Mesenchymal stem cell (in vitro differentiated cells and primary cell): ENCODE measurements around the gene PIAS3.
"Not testable (repeated sequence)": the region's sequence is repeated elsewhere in the genome, so short reads cannot be mapped to it uniquely, and the experiment has no call there.

ENCODE experiments used
- DNase-seq: peaks from one replicate; pipeline ENCODE4 v3.0.0-alpha.2; 2013
- H2AFZ ChIP-seq: one replicate; pipeline ENCODE4 v1.6.1; 2013; ENCODE audit warnings: low read depth, mild to moderate bottlenecking, control low read depth, inconsistent platforms, low read length, moderate library complexity
- H2AK5ac ChIP-seq: 2 replicates; pipeline ENCODE4 v1.6.1; 2013; ENCODE audit warnings: low read length, moderate library complexity, mild to moderate bottlenecking, inconsistent platforms; ENCODE audit not compliant: severe bottlenecking
- H2BK120ac ChIP-seq: one replicate; pipeline ENCODE4 v1.6.1; 2013; ENCODE audit warnings: low read depth, mild to moderate bottlenecking, inconsistent platforms, low read length, moderate library complexity
- H2BK12ac ChIP-seq, 2 experiments: one replicate each; pipeline ENCODE4 v1.6.1; 2013; ENCODE audit warnings: inconsistent platforms in 2 of 2, low read length in 2 of 2, mild to moderate bottlenecking in 2 of 2, moderate library complexity in 2 of 2, control low read depth in 1 of 2
- H2BK15ac ChIP-seq: one replicate; pipeline ENCODE4 v1.6.1; 2013; ENCODE audit warnings: mild to moderate bottlenecking, low read depth, inconsistent platforms; ENCODE audit not compliant: poor library complexity, severe bottlenecking
- H2BK5ac ChIP-seq: 2 replicates; pipeline ENCODE4 v1.6.1; 2013; ENCODE audit warnings: low read depth, mild to moderate bottlenecking, low read length, control low read depth, inconsistent platforms; ENCODE audit not compliant: poor library complexity, severe bottlenecking
- H3K14ac ChIP-seq, 2 experiments: one replicate each; pipeline ENCODE4 v1.6.1; 2013; ENCODE audit warnings: inconsistent platforms in 2 of 2, low read length in 2 of 2, control low read depth in 1 of 2, mild to moderate bottlenecking in 1 of 2, moderate library complexity in 1 of 2
- H3K18ac ChIP-seq, 2 experiments: one replicate each; pipeline ENCODE4 v1.6.1; 2013; ENCODE audit warnings: inconsistent platforms in 2 of 2, low read length in 2 of 2, control low read depth in 1 of 2, low read depth in 1 of 2, mild to moderate bottlenecking in 1 of 2
- H3K23ac ChIP-seq, 2 experiments: one replicate each; pipeline ENCODE4 v1.6.1; 2013; ENCODE audit warnings: inconsistent platforms in 2 of 2, low read length in 2 of 2, mild to moderate bottlenecking in 2 of 2, moderate library complexity in 2 of 2, control low read depth in 1 of 2
- H3K27ac ChIP-seq: 2 replicates; pipeline ENCODE4 v1.5.1; 2013; ENCODE audit warnings: mild to moderate bottlenecking, moderate library complexity, low read length, control low read depth, inconsistent platforms; ENCODE audit not compliant: poor library complexity, severe bottlenecking
- H3K27me3 ChIP-seq, 2 experiments: 2 replicates each; pipeline versions ENCODE4 v1.6.1 to v1.7.0; 2013; ENCODE audit warnings: low read length in 2 of 2, mild to moderate bottlenecking in 2 of 2, moderate library complexity in 2 of 2, control low read depth in 1 of 2, inconsistent platforms in 1 of 2; ENCODE audit not compliant: control insufficient read depth in 1 of 2, insufficient read depth in 1 of 2
- H3K36me3 ChIP-seq, 2 experiments: 2 replicates each; pipeline versions ENCODE4 v1.6.1 to v1.7.0; 2013; ENCODE audit warnings: low read length in 2 of 2, control low read depth in 1 of 2, inconsistent platforms in 1 of 2, low read depth in 1 of 2, mild to moderate bottlenecking in 1 of 2; ENCODE audit not compliant: insufficient read depth in 2 of 2, control insufficient read depth in 1 of 2
- H3K4ac ChIP-seq, 2 experiments: one replicate each; pipeline ENCODE4 v1.6.1; 2013; ENCODE audit warnings: inconsistent platforms in 2 of 2, low read length in 2 of 2, mild to moderate bottlenecking in 2 of 2, moderate library complexity in 2 of 2, control low read depth in 1 of 2, low read depth in 1 of 2
- H3K4me1 ChIP-seq: 2 replicates; pipeline ENCODE4 v1.6.1; 2013; ENCODE audit warnings: low read depth, low read length, control low read depth; ENCODE audit not compliant: control insufficient read depth, insufficient read depth
- H3K4me2 ChIP-seq: 2 replicates; pipeline ENCODE4 v1.6.1; 2013; ENCODE audit warnings: low read length, mild to moderate bottlenecking, inconsistent platforms; ENCODE audit not compliant: poor library complexity, severe bottlenecking
- H3K4me3 ChIP-seq, 2 experiments: 2 replicates each; pipeline versions ENCODE4 v1.5.1 to v1.7.0; 2013; ENCODE audit warnings: low read length in 2 of 2, mild to moderate bottlenecking in 2 of 2, control low read depth in 1 of 2, low read depth in 1 of 2; ENCODE audit not compliant: insufficient read depth in 1 of 2
- H3K79me1 ChIP-seq: replicated peaks from 2 replicates; pipeline ENCODE4 v1.6.1; 2013; ENCODE audit warnings: mild to moderate bottlenecking, control low read depth, low read length, inconsistent platforms; ENCODE audit not compliant: poor library complexity, severe bottlenecking
- H3K9ac ChIP-seq: 2 replicates; pipeline ENCODE4 v1.7.0; 2013; ENCODE audit warnings: mild to moderate bottlenecking, low read length, moderate library complexity
- H3K9me3 ChIP-seq: 2 replicates; pipeline ENCODE4 v1.7.0; 2013; ENCODE audit warnings: mild to moderate bottlenecking, low read length; ENCODE audit not compliant: control insufficient read depth
- H4K8ac ChIP-seq: one replicate; pipeline ENCODE4 v1.6.1; 2013; ENCODE audit warnings: inconsistent platforms, mild to moderate bottlenecking, low read length, moderate library complexity
- H4K91ac ChIP-seq: one replicate; pipeline ENCODE4 v1.6.1; 2013; ENCODE audit warnings: mild to moderate bottlenecking, low read length, inconsistent platforms
- WGBS: methylation state at CpG from one replicate; pipeline ENCODE4 v1.1.7; 2013; ENCODE audit warnings: mixed read lengths; 5-methylcytosine and 5-hydroxymethylcytosine counted together

The PIAS3 gene

DNA sequence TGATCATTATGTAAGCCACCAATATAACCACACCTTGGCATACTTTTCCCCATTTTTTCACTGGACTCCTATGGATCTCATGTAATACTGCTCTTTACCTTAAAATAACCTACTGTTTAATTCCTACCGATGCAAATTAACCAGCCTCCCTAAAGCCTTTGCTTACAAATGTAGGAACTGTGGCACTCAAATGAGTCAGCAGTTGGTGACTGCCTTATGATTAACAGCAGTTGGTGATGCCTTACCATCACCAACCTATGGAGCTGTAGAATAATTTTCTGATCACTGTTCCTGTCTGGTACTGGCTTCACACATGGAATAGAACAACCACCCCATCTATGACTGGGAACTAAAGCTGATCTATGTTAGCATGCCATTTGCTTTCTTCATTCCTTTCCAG, 21.2 kb downstream of the PIAS3 start:
- H3K4me3 ChIP-seq = no peak overlapping the region
- H4K91ac ChIP-seq = no peak overlapping the region
- H2BK120ac ChIP-seq = no peak overlapping the region
- no peak for DNase-seq
- H4K8ac ChIP-seq = no peak overlapping the region
- no peak overlapping the region for H3K14ac ChIP-seq
- H2BK15ac ChIP-seq = no peak overlapping the region
- WGBS = 100% methylated on average over 1 of the region's 1 CpG
- no peaks in the 10 kb centered on the region for H3K27me3 ChIP-seq
- no peak overlapping the region for H2BK5ac ChIP-seq
- H3K79me1 ChIP-seq = peaks cover 2% of the 10 kb centered on the region
- no peak overlapping the region for H3K18ac ChIP-seq
- H2AK5ac ChIP-seq = no peak overlapping the region
- H2BK12ac ChIP-seq = no peak overlapping the region
- H3K4me1 ChIP-seq = no peaks in the 10 kb centered on the region
- no peak overlapping the region for H3K4ac ChIP-seq
- no peaks in the 10 kb centered on the region for H3K9me3 ChIP-seq
- no peak overlapping the region for H3K9ac ChIP-seq
- H3K23ac ChIP-seq = no peak overlapping the region
- H3K27ac ChIP-seq = no peak overlapping the region
- H3K36me3 ChIP-seq = peaks cover 50 to 99% of the 10 kb centered on the region in 2 experiments
- no peak overlapping the region for H2AFZ ChIP-seq
- H3K4me2 ChIP-seq = no peak overlapping the region

GRCh38 chr1:145830810-145831209, 28.1 kb downstream of the PIAS3 start:
- not testable (repeated sequence) for H4K91ac ChIP-seq, H3K9me3 ChIP-seq, H2AFZ ChIP-seq, H4K8ac ChIP-seq, H3K4me3 ChIP-seq, H2BK15ac ChIP-seq, H3K27me3 ChIP-seq, H3K4ac ChIP-seq, H3K27ac ChIP-seq, H3K14ac ChIP-seq, H3K4me1 ChIP-seq, H2BK12ac ChIP-seq, H3K18ac ChIP-seq, H2BK120ac ChIP-seq, H3K9ac ChIP-seq, H3K23ac ChIP-seq, DNase-seq, H2BK5ac ChIP-seq, H2AK5ac ChIP-seq, H3K4me2 ChIP-seq
- WGBS = 100% methylated on average over 2 of the region's 2 CpGs
- Histone ChIP-seq H3K36me3 (peaks cover 39 to 95% of the 10 kb centered on the region in 2 experiments), H3K79me1 (peaks cover 25% of the 10 kb centered on the region)

DNA sequence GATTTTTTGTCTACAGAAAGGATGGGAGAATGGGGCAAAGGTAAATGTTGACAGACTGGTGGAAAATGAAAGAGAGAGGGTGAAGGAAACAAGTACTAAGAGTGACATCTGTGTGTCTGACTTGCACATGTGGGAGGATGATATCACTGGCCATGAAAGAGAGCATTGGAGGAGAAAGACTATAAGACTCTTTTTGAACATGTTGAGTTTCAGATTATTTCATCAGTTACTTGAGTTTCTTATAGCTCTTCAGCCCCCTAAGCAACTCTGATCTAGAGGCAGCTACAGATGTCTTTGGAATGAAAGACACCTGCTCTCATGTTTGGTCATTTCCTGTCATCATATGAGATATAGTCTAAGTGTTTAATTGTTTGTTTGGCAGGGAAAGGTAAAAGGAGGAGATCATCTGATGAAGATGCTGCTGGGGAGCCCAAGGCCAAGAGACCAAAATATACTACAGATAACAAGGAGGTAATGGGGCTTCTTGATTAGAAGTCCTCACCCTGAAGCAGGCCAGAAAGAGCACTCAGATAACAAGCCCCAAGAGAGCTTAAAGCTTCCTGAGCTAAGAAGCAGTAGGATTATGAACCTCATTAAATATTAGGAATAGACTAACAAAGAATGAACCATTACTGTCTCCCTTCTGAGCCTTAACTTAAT, 30.4 kb downstream of the PIAS3 start:
- Histone ChIP-seq H3K4me1 (no peaks in the 10 kb centered on the region), H3K9ac (no peak overlapping the region), H3K4me3 (no peak overlapping the region), H3K9me3 (no peaks in the 10 kb centered on the region), H3K23ac (no peak overlapping the region), H2AK5ac (no peak overlapping the region), H2BK12ac (no peak overlapping the region), H2BK15ac (no peak overlapping the region), H3K18ac (no peak overlapping the region), H3K4ac (no peak overlapping the region), H4K91ac (no peak overlapping the region), H2BK120ac (no peak overlapping the region), H4K8ac (no peak overlapping the region), H3K27ac (no peak overlapping the region), H2AFZ (no peak overlapping the region), H3K4me2 (no peak overlapping the region), H3K36me3 (peaks cover 27 to 75% of the 10 kb centered on the region in 2 experiments), H3K14ac (no peak overlapping the region), H3K27me3 (no peaks in the 10 kb centered on the region), H3K79me1 (peaks cover 25% of the 10 kb centered on the region), H2BK5ac (no peak overlapping the region)
- no peak for DNase-seq

- no peak overlapping the region for H2BK120ac ChIP-seq
- no peak overlapping the region for H3K4me3 ChIP-seq
- H3K4ac ChIP-seq = no peak overlapping the region
- no peak overlapping the region for H4K91ac ChIP-seq
- H2AK5ac ChIP-seq = no peak overlapping the region
- no peak overlapping the region for H3K23ac ChIP-seq
- H3K9me3 ChIP-seq = no peaks in the 10 kb centered on the region
- H3K27ac ChIP-seq = no peak overlapping the region
- H3K4me2 ChIP-seq = no peak overlapping the region
- H3K4me1 ChIP-seq = no peaks in the 10 kb centered on the region
- peaks cover 23% of the 10 kb centered on the region for H3K79me1 ChIP-seq
- H2AFZ ChIP-seq = no peak overlapping the region
- no peak overlapping the region for H3K14ac ChIP-seq
- H3K18ac ChIP-seq = no peak overlapping the region
- no peak for DNase-seq
- H2BK15ac ChIP-seq = no peak overlapping the region
- peaks cover 23 to 69% of the 10 kb centered on the region in 2 experiments for H3K36me3 ChIP-seq
- H4K8ac ChIP-seq = no peak overlapping the region
- no peaks in the 10 kb centered on the region for H3K27me3 ChIP-seq
- no peak overlapping the region for H2BK12ac ChIP-seq
- no peak overlapping the region for H2BK5ac ChIP-seq
- no peak overlapping the region for H3K9ac ChIP-seq
Measured at GRCh38 chr1:145827966-145828365, 30.9 kb downstream of the PIAS3 start.
